ENCODE measurements around the gene FAM241B. TPM values are rescaled to one million over a fixed set of nuclear protein-coding genes. Genes with fewer than 3 reads are reported as not detected.
A peak's percentile ranks its signal among the peaks of the same experiment; 100 is the strongest.

The FAM241B gene
- total RNA-seq, result 1 to 10 TPM in 2 of 4 donors, under 1 TPM in 2; 0.44 to 5.7 (median 2.4) TPM

- H3K4me1 ChIP-seq, result peaks cover 0 to 18% (median 0%) of the 10 kb centered on the region in 4 donors
- peaks cover 0 to 16% (median 0%) of the 10 kb centered on the region in 3 donors for H3K36me3 ChIP-seq
- peaks cover 0 to 7% of the 10 kb centered on the region in 2 donors for H3K27me3 ChIP-seq
- H3K9me3 ChIP-seq, result no peaks in the 10 kb centered on the region
- WGBS, 2 donors, result 4 to 7% methylated on average over 32 to 37 of the region's 72 CpGs
- peak in 1 of 2 donors; percentile 17 for DNase-seq (ENCODE audit: low spot score in 2 of 2)
- H3K4me3 ChIP-seq, result peak within 1 kb of the TSS; percentile 40 to 72 (median 55)
- H3K27ac ChIP-seq, result peak within 1 kb of the TSS in 3 of 4 donors; percentile 33 to 68 (median 64)
- TF ChIP-seq EP300 (IDR thresholded peaks at IDR 0.05), result no peak
- peak; percentile 86 to 100 (median 98) for TF ChIP-seq CTCF (IDR thresholded peaks at IDR 0.05)
- peak in 1 of 2 donors; percentile 11 for TF ChIP-seq POLR2A (IDR thresholded peaks at IDR 0.05)
These were observed at the start of gene FAM241B for GRCh38 chr10:69629897-69630650. Gene FAM241B (plus strand): TSS chr10:69630247. CDS start chr10:69631744, 1,497 bp downstream.

- 74 to 86% methylated on average over 5 of the region's 5 CpGs for WGBS, 2 donors
- H3K27me3 ChIP-seq, result peaks cover 0 to 57% of the 10 kb centered on the region in 2 donors
- TF ChIP-seq POLR2A (IDR thresholded peaks at IDR 0.05), result no peak
- no peak for TF ChIP-seq CTCF (IDR thresholded peaks at IDR 0.05)
- no peak for TF ChIP-seq EP300 (IDR thresholded peaks at IDR 0.05)
These were observed 49.6 kb upstream of the FAM241B start for GRCh38 chr10:69580435-69580834.

GRCh38 chr10:69583106-69583505 is 46.9 kb upstream of the FAM241B start:
- H3K4me3 ChIP-seq, result no peak overlapping the region
- WGBS, 2 donors, result 10 to 28% methylated on average over 2 of the region's 2 CpGs
- H3K27ac ChIP-seq, result no peak overlapping the region
- H3K36me3 ChIP-seq, result no peaks in the 10 kb centered on the region
- no peak for DNase-seq (ENCODE audit: low spot score in 2 of 2)
- peaks cover 0 to 32% of the 10 kb centered on the region in 2 donors for H3K27me3 ChIP-seq
- no peaks in the 10 kb centered on the region for H3K9me3 ChIP-seq
- H3K4me1 ChIP-seq, result no peaks in the 10 kb centered on the region
- TF ChIP-seq CTCF (IDR thresholded peaks at IDR 0.05) (no peak), POLR2A (IDR thresholded peaks at IDR 0.05) (no peak), EP300 (IDR thresholded peaks at IDR 0.05) (no peak)

More at GRCh38 chr10:69580435-69580834, 49.6 kb upstream of the FAM241B start:
- Histone ChIP-seq H3K36me3 (no peaks in the 10 kb centered on the region), H3K4me3 (no peak overlapping the region), H3K27ac (no peak overlapping the region), H3K9me3 (no peaks in the 10 kb centered on the region), H3K4me1 (no peaks in the 10 kb centered on the region)
- no peak for DNase-seq (ENCODE audit: low spot score in 2 of 2)

- no peak for TF ChIP-seq CTCF (IDR thresholded peaks at IDR 0.05)
- TF ChIP-seq POLR2A (IDR thresholded peaks at IDR 0.05), result no peak
- no peak for TF ChIP-seq EP300 (IDR thresholded peaks at IDR 0.05)
- Histone ChIP-seq H3K36me3 (no peaks in the 10 kb centered on the region), H3K27ac (no peak overlapping the region), H3K9me3 (no peaks in the 10 kb centered on the region), H3K4me1 (no peaks in the 10 kb centered on the region), H3K4me3 (no peak overlapping the region), H3K27me3 (peaks cover 0 to 23% of the 10 kb centered on the region in 2 donors)
- 84 to 86% methylated on average over 3 of the region's 3 CpGs for WGBS, 2 donors
- no peak for DNase-seq (ENCODE audit: low spot score in 2 of 2)
These were observed 45.4 kb upstream of the FAM241B start for GRCh38 chr10:69584624-69585023.

- H3K27ac ChIP-seq, result no peak overlapping the region
- 23 to 26% methylated on average over 3 of the region's 3 CpGs for WGBS, 2 donors
These were observed 41.7 kb upstream of the FAM241B start for GRCh38 chr10:69588358-69588757.

More at GRCh38 chr10:69588358-69588757, 41.7 kb upstream of the FAM241B start:
- TF ChIP-seq CTCF (IDR thresholded peaks at IDR 0.05) (no peak), EP300 (IDR thresholded peaks at IDR 0.05) (no peak), POLR2A (IDR thresholded peaks at IDR 0.05) (no peak)
- Histone ChIP-seq H3K4me1 (no peaks in the 10 kb centered on the region), H3K27me3 (no peaks in the 10 kb centered on the region), H3K4me3 (no peak overlapping the region), H3K36me3 (no peaks in the 10 kb centered on the region), H3K9me3 (no peaks in the 10 kb centered on the region)
- DNase-seq (ENCODE audit: low spot score in 2 of 2), result no peak
